ENCODE measurements around the gene SOX18.

DNA sequence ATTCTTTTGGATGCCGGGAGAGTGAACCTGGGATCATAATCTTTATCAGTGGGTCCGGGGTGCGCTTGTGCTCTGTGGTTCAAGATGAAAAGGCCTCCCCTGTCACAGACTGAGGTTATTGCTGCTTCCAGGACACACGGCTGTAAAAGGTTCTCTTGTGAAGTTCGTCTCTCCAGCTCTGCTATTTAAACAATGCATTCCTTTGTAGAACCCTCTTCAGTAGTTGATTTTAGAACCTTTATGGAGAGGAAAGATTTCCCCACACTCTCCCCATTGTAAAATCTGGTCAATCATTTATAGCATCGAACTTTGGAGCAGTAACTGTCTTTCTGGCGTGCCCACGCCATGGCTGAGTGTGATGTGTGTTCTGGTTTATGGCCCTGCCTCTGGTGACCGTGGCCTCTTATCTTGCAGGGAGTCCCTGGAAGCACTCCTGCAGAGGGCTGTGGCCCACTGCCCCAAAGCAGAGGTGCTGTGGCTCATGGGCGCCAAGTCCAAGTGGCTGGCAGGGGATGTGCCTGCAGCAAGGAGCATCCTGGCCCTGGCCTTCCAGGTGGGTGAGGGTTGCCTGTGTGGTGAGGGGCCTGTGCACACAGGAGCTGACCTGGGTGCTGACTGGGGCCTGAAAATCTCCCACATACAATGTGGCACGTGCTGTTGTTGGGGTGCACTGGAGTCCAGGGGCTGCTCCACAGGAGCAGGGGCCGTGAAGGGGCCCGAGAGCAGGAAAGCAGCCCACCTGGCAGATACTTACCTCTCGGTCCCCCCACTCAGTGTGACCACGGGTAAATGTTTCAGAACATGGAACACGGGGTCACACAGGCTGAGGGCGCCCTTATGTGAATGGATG lies 25.1 kb downstream of the SOX18 start:
- TF ChIP-seq, protein P1, sequence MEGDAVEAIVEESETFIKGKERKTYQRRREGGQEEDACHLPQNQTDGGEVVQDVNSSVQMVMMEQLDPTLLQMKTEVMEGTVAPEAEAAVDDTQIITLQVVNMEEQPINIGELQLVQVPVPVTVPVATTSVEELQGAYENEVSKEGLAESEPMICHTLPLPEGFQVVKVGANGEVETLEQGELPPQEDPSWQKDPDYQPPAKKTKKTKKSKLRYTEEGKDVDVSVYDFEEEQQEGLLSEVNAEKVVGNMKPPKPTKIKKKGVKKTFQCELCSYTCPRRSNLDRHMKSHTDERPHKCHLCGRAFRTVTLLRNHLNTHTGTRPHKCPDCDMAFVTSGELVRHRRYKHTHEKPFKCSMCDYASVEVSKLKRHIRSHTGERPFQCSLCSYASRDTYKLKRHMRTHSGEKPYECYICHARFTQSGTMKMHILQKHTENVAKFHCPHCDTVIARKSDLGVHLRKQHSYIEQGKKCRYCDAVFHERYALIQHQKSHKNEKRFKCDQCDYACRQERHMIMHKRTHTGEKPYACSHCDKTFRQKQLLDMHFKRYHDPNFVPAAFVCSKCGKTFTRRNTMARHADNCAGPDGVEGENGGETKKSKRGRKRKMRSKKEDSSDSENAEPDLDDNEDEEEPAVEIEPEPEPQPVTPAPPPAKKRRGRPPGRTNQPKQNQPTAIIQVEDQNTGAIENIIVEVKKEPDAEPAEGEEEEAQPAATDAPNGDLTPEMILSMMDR (IDR thresholded peaks at IDR 0.05 in 4 of 5, conservative IDR thresholded peaks at IDR 0.05 in 1 of 5), result no peak
- TF ChIP-seq POLR2A (IDR thresholded peaks at IDR 0.05), result no peak

All from gastrocnemius medialis (tissue), 4 donors.